Cardiac fibroblast (primary cell): ENCODE measurements around the gene CFHR1.
"Not testable (repeated sequence)": the region's sequence is repeated elsewhere in the genome, so short reads cannot be mapped to it uniquely, and the experiment has no call there.

Experiments
- DNase-seq, 2 donors: peaks; one replicate each; pipeline versions ENCODE4 v3.0.0 to v3.0.0-alpha.2; 2010; ENCODE audit warnings: low read depth in 2 of 2
- H3K4me3 ChIP-seq, 2 donors: replicated peaks in 1 of 2; 1 replicate in 1 of 2; 2 replicates in 1 of 2; pipeline ENCODE4 v1.5.1; 2011; ENCODE audit warnings: low read depth in 2 of 2, low read length in 2 of 2, mild to moderate bottlenecking in 2 of 2, moderate library complexity in 1 of 2
- CTCF ChIP-seq: IDR thresholded peaks from one replicate; pipeline ENCODE4 v1.5.1; 2011; ENCODE audit warnings: low read depth, mild to moderate bottlenecking, low read length, inconsistent platforms

CFHR1 gene

DNA sequence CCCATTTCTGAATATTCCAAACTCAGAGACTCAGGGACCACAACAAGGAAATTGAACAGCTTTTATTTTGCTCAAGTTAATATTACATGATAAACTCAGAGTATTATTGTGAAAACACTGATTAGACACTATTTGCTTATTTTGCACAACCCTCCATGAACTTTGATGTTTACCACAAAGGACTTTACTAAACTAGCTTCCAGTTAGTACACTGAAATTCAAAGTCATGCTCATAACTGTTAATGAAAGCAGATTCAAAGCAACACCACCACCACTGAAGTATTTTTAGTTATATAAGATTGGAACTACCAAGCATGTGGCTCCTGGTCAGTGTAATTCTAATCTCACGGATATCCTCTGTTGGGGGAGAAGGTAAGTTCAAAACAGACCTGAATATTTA is at the start of gene CFHR1:
Gene CFHR1, plus strand, starts transcription at position 201 of the 400 bp plus-strand sequence. Its CDS starts 114 bp downstream, at position 315.
- not testable (repeated sequence) for H3K4me3 ChIP-seq, DNase-seq

- not testable (repeated sequence) for DNase-seq, H3K4me3 ChIP-seq
Measured at GRCh38 chr1:196769823-196770222, 49.7 kb upstream of the CFHR1 start.

- no peak for TF ChIP-seq CTCF
- H3K4me3 ChIP-seq, result no peak overlapping the region
- DNase-seq, result no peak
Measured at GRCh38 chr1:196773713-196774112, 45.8 kb upstream of the CFHR1 start.

- TF ChIP-seq CTCF, result no peak
- H3K4me3 ChIP-seq, result no peak overlapping the region
- DNase-seq, result no peak
Measured at GRCh38 chr1:196774175-196774574, 45.4 kb upstream of the CFHR1 start.

DNA sequence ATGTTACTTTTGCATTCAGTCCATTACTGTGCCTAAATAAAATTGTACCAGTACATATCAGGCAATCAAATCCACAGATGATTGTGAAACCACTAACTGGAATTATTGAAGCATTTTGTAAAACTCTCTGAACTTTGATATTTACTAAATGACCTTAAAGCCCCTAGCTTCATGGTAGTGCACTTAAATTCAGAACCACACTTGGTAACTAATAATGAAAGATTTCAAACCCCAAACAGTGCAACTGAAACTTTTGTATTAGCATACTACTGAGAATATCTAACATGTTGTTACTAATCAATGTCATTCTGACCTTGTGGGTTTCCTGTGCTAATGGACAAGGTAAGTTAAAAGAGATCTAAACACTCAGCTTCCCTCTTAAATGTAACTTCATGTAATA is 44.9 kb upstream of the CFHR1 start, which contains the start of gene CFHR3:
Gene CFHR3, plus strand, starts transcription at position 238 of the 400 bp plus-strand sequence. Its CDS starts 47 bp downstream, at position 285.
- H3K4me3 ChIP-seq, result no peak within 1 kb of the TSS
- no peak for DNase-seq
- TF ChIP-seq CTCF, result no peak

- DNase-seq, result no peak
- no peak overlapping the region for H3K4me3 ChIP-seq
- TF ChIP-seq CTCF, result no peak
Measured at GRCh38 chr1:196777603-196778002, 41.9 kb upstream of the CFHR1 start.

GRCh38 chr1:196779093-196779492 is 40.4 kb upstream of the CFHR1 start:
- no peak for DNase-seq
- no peak overlapping the region for H3K4me3 ChIP-seq
- TF ChIP-seq CTCF, result no peak

GRCh38 chr1:196791252-196791651 is 28.3 kb upstream of the CFHR1 start:
- DNase-seq, H3K4me3 ChIP-seq: not testable (repeated sequence)

GRCh38 chr1:196794103-196794502 is 25.4 kb upstream of the CFHR1 start:
- DNase-seq, H3K4me3 ChIP-seq: not testable (repeated sequence)
